Measurements from ENCODE around the gene LY6G5B. TPM values are rescaled to one million over a fixed set of nuclear protein-coding genes. Genes with fewer than 3 reads are reported as not detected.
"Not testable (repeated sequence)": the region's sequence is repeated elsewhere in the genome, so short reads cannot be mapped to it uniquely, and the experiment has no call there.

The LY6G5B gene
- total RNA-seq, 1 donor from 2014 or later, result 20.4 TPM

DNA sequence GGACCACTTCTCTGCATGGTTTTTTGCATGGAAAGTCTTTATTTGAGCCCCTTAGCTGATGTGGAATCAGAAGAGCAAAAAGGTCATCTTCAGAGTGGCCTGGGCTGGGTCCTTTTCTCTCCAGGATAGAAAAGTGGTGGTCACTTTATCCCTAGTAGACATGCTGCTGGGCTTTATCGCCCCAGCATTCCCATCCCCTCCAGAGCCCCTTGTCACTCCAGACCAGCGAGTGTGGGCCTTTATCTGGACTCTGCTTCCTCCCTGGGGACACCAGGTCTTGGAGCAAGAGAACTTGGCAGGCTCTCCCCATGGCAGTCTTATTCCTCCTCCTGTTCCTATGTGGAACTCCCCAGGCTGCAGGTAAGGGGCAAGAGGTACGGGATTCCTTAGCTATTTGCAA is 36.8 kb downstream of the LY6G5B start, which contains the start of gene LY6G6F:
LY6G6F (plus strand) TSS at position 268 of the 400 bp plus-strand sequence; CDS start at position 309, 41 bp downstream.
- intact Hi-C loops (cut with DNase I), result no loop called here
- DNase-seq (ENCODE audit: low spot score), result no peak
- no peak for ATAC-seq

DNA sequence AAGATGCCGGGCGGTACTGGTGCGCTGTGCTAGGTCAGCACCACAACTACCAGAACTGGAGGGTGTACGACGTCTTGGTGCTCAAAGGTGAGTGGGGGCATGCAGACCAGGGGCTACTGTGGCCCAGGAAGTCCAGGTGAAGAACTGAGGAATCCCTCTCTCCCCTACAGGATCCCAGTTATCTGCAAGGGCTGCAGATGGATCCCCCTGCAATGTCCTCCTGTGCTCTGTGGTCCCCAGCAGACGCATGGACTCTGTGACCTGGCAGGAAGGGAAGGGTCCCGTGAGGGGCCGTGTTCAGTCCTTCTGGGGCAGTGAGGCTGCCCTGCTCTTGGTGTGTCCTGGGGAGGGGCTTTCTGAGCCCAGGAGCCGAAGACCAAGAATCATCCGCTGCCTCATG is 37.9 kb downstream of the LY6G5B start:
- no peak for ATAC-seq
- intact Hi-C loops (cut with DNase I), result no loop called here
- no peak for DNase-seq (ENCODE audit: low spot score)

DNA sequence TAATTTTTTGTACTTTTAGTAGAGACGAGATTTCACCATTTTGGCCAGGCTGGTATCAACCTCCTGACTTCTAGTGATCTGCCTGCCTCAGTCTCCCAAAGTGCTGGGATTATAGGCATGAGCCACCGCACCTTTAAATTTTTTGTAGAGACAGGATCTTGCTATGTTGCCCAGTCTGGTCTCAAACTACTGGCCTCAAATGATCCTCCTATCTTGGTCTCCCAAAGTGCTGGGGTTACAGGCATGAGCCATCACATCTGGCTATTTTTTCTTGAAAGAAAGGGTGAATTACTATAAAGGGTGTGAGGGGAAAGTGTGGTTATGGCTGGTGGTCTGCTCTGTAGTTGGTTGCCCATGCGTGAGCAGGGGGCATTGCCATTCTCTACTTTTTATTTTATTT is 38.4 kb downstream of the LY6G5B start:
- intact Hi-C loops (cut with DNase I), result no loop called here
- DNase-seq (ENCODE audit: low spot score) (no peak), ATAC-seq (no peak)

DNA sequence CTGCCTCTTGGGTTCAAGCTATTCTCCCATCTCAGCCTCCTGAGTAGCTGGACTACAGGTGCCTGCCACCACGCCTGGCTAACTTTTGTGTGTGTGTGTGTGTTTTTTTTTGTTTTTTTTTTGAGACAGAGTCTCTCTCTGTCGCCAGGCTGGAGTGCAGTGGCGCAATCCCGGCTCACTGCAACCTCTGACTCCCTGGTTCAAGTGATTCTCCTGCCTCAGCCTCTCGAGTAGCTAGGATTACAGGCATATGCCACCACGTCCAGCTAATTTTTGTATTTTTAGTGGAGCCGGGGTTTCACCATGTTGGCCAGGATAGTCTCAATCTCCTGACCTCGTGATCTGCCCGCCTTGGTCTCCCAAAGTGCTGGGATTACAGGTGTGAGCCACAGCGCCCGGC is 39.4 kb downstream of the LY6G5B start:
- ATAC-seq; DNase-seq (ENCODE audit: low spot score); intact Hi-C loops (cut with DNase I): not testable (repeated sequence)

DNA sequence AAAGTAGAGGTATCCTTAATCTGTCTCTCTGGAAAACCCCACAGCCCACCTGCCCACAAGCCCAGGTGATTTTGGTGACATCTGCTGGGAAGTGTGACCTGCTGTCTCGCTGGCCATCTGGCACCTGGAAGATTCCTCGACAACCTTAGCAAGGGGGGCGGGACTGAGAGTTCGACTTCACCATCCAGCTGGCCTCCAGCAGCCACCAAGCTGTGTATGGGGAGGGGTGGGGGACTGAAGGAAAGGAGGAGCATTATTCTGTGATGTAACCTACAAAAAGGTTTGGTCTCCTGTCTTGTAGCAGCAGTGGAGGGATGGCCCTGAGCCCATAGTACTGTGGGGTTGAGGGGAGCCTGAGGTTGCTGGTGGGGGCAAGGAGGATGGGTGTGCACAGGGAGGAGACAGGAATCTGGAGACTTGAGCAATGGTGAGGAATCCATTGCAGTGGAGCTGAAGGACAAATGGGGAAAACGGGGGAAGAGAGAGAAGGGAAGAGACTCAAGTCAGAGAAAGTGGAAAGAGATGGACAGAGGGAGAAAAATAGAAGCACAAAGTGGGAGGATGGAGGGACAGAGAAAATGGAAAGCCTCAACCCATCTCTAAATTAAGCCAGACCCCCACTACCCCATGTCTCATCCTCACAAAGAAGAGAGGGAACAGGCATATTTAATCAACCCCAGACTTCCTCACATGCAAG is 40.9 kb downstream of the LY6G5B start:
- intact Hi-C loops (cut with DNase I), result no loop called here
- DNase-seq (ENCODE audit: low spot score) (no peak), ATAC-seq (no peak)

DNA sequence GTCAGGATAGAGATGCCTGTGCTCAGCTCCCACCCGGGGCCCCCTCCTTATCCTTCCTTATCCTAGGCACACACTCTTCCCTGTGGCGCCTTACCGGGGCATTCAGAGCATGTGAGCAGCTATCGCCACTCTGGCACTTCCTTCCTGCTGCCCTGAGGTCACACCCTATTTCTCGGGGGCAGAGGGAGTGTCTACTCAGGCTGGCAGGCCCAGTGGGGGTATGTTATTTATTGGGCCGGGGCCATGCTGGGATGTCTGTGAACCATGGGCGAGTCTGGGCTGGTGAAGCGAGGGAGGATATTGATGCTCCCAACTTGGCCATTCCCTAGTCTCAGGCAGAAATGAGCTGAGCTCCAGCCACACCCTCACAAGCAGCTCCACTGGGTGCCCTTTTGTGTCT is 41.5 kb downstream of the LY6G5B start:
- ATAC-seq (peak; percentile 7), DNase-seq (ENCODE audit: low spot score) (no peak)
- intact Hi-C loops (cut with DNase I), result no loop called here

DNA sequence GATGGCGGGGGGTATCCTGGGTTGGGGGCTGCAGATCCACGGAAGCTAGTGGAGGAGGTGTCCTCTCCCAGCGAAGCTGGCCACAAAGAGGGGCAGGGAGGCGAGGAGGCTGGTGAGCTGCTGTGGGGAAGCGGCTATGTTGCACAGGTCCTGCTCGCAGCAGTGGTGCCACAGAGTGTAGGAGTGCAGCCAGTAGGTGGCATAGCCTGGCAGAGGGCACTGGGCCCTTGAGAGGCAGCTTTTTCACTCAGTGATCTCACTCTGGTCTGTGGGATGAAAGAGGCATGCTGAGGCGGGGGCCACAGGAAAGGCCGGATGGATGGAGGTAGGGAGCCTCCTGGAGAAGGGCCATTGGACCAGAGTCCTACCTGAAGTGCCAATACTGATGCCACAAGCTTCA is 42.5 kb downstream of the LY6G5B start:
- DNase-seq (ENCODE audit: low spot score) (no peak), ATAC-seq (peak; percentile 53)
- intact Hi-C loops (cut with DNase I), result no loop called here

DNA sequence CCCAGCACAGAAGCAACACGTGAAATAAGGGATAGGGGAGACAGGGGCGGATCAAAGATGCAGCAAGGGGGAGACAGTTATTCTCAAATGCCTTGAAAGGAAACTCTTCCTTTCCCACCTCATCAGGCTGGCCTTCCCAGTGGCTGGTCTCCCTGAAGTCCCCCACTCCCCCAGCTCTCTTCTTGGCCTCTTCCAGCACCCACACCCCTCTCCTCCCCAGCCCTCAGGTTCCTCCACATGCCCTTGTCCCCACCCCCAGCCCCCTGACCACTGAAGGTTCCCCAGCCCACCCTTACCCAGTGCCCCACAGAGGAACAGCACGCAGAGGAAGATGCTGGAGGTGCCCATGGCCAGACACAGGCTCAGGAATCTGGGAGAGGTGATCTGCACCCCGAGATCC is 43.7 kb downstream of the LY6G5B start:
- ATAC-seq, result no peak

DNA sequence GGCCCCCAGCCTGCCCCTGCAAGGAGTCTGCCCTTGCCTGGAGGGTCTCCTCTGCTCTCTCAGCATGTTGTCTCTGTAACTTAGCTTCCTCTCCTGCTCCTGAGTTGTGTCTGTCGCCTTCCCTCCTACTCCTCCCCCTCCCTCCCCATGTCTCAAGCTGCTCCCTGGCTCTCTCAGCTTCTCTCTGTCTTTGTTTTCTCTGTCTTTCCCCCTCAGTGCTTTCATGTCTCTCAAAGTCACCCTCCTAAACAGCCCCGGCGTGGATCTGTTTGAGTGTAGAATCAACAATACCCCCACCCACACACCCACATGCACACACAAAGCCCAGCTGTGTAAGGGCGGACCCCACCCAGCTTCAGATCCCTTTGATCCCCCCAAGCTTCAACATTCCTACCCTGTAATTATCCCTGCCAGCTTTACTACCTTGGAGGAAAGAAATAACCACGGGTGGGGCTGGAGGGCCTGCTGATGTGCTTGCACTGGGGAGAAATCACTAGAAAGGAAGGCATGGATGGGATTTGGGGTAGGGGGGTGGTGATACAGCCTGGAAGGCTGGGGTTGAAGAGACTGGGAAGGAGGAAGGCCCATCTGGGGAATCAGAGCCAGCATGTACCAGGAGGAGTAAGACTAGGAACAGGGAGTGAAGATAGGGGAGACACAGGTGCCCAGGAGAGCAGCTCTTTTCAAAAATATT is 44.4 kb downstream of the LY6G5B start:
- DNase-seq (ENCODE audit: low spot score), result no peak
- no peak for ATAC-seq
- intact Hi-C loops (cut with DNase I), result no loop called here

More for the DNA sequence above, 43.7 kb downstream of the LY6G5B start:
- no peak for DNase-seq (ENCODE audit: low spot score)
- intact Hi-C loops (cut with DNase I), result no loop called here

DNA sequence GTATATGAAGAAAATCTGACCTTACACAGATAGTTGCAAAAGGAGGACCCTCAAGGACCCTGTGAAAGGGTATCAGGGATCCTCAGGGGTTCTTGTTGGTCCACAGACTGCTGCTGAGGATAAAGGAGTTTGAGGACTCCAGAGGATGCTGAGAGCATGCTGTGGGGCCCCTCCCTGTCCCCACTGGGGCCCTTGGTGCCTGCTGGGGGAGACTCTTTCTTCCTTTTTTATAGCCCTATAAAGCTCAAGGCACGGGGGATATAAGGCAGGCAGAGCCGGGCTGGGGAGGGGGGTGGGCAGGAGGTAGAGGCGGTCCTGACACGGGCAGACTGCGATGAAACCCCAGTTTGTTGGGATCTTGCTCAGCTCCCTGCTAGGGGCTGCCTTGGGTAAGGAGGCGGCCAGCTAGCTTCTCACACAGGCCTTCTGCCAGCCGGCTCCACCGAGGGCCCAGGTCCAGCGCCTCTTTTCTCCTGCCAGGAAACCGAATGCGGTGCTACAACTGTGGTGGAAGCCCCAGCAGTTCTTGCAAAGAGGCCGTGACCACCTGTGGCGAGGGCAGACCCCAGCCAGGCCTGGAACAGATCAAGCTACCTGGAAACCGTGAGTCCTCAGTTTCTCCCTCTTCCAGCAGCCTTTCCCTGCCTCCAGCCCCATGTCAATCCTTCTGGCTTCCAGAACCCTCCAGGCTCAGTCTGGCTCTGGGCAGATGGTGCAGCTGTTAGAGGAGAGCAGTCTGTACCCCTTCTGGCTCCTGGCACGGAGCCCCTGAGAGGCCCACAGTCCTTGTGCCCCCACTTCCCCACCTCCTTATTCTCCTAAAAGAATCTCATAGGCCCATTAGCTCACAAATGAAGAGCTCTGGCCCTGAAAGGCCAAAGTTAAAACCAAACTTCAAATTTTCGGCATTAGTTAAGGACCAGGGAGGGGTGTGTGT is 45.5 kb downstream of the LY6G5B start, which contains the start of gene LY6G6D:
LY6G6D (plus strand) TSS at position 327 of the 937 bp plus-strand sequence; CDS start at position 335, 8 bp downstream.
- intact Hi-C loops (cut with DNase I), result no loop called here
- ATAC-seq (no peak), DNase-seq (ENCODE audit: low spot score) (no peak)

DNA sequence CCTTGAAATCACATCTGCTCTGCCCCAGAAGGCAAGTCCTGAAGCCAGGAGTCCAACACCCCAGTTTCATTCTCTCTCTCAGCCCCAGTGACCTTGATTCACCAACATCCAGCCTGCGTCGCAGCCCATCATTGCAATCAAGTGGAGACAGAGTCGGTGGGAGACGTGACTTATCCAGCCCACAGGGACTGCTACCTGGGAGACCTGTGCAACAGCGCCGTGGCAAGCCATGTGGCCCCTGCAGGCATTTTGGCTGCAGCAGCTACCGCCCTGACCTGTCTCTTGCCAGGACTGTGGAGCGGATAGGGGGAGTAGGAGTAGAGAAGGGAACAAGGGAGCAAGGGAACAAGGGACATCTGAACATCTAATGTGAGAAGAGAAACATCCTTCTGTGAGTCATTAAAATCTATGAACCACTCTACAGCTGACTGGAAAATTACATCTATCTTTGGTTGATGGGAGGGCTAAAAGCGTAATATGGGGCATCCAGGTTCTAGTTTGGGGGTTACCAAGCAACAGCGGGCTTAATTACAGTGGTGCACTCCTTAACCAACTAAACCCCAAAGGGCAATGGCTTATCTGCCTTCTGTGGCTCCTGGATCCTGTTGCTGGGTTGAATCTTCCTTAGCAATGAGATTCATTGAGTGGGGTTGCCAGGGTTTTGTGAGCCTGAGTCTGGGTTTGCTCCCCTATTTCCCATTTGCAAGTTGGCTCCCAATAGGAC is 47.9 kb downstream of the LY6G5B start:
- DNase-seq (ENCODE audit: low spot score) (no peak), ATAC-seq (no peak)
- intact Hi-C loops (cut with DNase I), result no loop called here

DNA sequence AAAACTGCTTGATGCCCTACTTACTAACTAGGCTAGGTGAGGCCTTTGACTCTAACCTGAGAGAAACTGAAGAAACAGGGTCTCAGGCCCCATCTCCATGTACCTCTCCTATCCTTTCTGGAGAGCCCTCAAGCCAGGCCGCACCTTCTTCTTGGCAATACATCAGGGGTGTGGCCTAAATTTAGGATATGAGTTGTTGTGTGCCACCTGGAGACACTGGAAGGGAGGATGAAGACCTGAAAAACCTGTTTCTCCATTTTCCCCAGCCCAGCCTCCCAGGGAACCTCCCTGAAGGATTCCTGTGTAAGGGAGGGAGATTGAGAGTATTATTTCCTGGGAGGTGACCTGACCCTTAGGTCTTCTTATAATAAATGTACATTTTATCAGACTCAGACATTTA is 48.5 kb downstream of the LY6G5B start:
- intact Hi-C loops (cut with DNase I), result no loop called here
- no peak for ATAC-seq
- no peak for DNase-seq (ENCODE audit: low spot score)

DNA sequence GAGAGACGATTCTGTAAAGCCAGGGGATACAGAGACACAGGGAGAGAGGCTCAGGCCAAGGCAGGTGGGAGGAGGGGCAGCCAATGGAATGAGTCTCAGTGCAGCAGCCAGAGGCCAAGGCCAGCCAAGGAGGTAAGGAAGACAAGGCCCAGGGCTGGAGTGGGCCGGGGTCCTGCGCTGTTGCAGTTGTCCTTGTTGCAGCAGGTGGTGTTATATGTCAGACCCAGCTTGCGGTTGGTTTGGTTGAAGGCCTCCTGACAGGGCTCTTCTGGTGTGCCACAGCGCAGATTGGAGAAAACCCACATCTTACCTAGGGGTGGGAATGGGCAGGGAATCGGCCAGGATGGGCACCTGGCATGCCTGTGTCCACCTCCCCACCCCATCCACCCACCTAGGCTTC is 49.2 kb downstream of the LY6G5B start:
- DNase-seq (ENCODE audit: low spot score) (no peak), ATAC-seq (no peak)
- intact Hi-C loops (cut with DNase I), result no loop called here

DNA sequence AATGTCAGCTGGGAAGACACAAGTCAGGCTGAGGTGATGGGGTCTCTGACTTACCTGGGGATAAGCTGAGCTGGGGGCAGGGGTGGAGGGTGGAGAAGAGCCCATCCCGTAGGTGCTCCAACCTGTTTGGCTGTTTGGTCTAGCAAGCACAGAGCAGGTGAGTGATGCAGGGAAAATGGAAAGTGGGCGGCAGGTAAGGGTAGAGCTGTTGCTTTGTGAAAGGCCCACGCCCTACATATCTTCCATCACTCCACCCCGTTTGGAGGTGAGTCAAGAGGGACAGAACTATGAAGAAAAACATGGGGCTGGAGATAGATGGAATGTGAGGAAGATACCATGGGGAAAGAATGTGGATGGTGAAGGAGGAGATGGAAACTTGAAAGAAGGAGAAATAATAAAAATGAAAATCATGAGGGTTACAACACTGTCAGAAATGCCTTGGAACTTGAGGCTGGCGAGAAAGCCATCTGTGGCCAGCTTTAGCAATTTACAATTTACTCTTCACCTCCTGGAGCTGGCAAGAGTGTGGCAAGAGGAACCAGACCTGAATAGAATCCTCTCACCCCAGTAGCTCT is 50.5 kb downstream of the LY6G5B start:
- DNase-seq (ENCODE audit: low spot score) (no peak), ATAC-seq (no peak)

DNA sequence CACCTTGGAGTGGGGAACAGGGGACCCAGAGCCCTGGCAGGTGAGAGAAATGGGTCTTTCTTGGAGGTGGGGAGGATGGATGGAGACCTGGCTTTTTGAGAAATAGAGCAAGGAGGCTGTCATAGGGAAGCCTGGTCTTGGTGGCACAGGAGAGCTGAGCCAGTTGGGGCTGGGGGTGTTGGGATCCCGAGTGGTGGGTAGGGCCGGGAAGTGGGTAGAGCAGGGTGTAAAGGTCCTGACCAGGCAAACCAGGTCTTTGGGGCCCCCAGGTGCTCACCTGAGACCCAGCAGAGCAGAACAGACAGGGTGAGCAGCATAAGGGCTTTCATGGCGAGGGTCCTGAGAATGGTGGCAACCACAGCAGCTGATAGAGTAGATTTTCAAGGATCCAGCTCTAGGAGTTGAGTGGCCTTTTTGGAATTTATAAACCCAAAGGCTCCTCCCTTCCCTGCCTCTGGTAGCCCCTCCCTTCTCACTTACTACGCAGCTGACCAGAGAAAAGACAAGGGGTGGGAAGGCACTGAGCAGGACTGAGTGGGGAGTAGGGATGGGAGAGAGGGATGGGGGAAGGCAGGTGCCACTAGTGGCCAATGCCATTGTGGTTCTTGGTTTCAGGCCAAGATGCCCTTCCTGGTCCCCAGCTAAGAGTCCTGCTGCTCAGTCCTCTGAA is 51.7 kb downstream of the LY6G5B start, which contains the start of gene LY6G6C:
LY6G6C (minus strand) TSS at position 396 of the 670 bp plus-strand sequence; CDS start at position 329, 67 bp downstream.
- intact Hi-C loops (cut with DNase I), result loop anchor here (10.0 kb wide), 1 partner anchor 113 kb away; no protein-coding TSS in a partner anchor
- no peak for ATAC-seq

More for the DNA sequence above, 50.5 kb downstream of the LY6G5B start:
- intact Hi-C loops (cut with DNase I), result loop anchor here (10.0 kb wide), 1 partner anchor 115 kb away; no protein-coding TSS in a partner anchor

DNA sequence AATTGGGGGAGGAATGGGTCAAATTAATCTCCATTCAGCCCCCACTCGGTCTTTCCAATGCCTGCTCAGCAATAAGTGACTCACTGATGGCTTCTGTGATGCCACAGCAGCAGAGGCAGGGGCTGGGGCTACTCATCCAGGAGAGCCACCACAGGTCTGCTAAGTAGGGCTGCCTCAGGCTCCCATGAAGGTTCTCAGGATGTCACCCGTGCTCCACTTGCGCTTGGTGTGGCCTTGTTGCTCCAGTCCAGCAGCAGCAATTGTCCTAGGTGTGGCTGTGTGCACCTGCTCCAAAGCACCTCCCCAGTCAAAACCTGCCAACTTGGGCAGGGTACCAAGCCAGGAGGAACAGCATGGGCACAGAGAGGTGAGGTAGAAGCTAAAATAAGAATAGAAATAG is 52.4 kb downstream of the LY6G5B start:
- DNase-seq (ENCODE audit: low spot score), result no peak
- no peak for ATAC-seq
- intact Hi-C loops (cut with DNase I), result loop anchor here (10.0 kb wide), 1 partner anchor 113 kb away; no protein-coding TSS in a partner anchor

More for the DNA sequence above, 51.7 kb downstream of the LY6G5B start, which contains the start of gene LY6G6C:
- DNase-seq (ENCODE audit: low spot score), result no peak
